ENCODE measurements around the gene GATC.

DNA sequence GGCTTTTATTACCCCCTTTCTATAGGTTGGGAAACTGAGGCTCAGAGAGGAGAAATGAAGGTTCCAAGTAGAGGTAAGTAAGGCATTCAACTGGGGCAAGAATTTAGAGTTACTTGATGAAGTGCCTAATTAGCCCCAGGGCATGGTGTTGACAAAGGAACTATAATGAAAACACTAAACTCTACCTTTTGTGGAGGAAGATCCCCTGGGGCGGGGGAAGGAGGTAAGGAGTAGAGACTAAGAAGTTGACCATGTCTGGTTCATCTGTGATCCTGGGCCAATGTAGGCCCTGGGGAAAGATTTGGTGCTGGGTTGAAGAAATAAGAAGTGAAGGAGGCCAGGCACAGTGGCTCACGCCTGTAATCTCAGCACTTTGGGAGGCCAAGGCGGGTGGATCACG, 24.5 kb upstream of the GATC start:
- TF ChIP-seq EP300 (IDR thresholded peaks at IDR 0.05): no peak
- TF ChIP-seq, protein P1, sequence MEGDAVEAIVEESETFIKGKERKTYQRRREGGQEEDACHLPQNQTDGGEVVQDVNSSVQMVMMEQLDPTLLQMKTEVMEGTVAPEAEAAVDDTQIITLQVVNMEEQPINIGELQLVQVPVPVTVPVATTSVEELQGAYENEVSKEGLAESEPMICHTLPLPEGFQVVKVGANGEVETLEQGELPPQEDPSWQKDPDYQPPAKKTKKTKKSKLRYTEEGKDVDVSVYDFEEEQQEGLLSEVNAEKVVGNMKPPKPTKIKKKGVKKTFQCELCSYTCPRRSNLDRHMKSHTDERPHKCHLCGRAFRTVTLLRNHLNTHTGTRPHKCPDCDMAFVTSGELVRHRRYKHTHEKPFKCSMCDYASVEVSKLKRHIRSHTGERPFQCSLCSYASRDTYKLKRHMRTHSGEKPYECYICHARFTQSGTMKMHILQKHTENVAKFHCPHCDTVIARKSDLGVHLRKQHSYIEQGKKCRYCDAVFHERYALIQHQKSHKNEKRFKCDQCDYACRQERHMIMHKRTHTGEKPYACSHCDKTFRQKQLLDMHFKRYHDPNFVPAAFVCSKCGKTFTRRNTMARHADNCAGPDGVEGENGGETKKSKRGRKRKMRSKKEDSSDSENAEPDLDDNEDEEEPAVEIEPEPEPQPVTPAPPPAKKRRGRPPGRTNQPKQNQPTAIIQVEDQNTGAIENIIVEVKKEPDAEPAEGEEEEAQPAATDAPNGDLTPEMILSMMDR (IDR thresholded peaks at IDR 0.05): no peak
